ENCODE measurements around the gene NUDT16L1.

DNA sequence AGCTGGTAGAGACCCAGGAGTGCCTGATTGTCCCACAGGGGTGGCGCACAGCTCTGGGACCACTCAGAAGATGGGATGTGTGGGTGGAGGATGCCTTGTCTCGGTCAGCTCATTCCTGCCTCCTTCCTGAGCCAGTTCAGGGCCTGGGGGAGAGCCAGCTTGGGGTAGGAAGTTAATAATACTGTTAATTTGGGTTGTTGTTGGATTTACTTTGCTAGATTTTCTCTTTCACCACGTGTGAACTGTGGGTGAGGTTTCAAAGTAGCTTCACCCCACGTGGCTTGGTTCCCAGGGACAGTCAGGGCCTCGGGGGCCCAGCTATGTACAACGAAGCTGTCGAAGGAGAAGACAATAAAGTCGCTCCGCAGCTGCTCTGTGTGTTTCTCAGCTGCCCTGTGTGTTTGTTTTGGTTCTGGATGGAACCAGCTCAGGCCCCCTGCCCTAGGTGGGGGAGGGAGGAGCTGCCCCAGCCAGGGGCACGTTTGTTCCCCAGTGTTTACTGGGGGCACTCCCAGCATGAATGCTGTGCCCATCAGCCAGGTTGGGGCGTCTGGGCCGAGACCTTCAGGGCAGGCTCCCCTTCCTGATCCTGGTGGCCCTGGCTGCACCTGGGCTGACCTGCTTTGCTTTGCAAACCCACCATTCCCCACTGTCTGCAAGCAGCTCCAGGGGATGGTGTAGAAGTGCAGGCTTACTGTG, 2.3 kb downstream of the NUDT16L1 start:
- TF ChIP-seq, protein P1, sequence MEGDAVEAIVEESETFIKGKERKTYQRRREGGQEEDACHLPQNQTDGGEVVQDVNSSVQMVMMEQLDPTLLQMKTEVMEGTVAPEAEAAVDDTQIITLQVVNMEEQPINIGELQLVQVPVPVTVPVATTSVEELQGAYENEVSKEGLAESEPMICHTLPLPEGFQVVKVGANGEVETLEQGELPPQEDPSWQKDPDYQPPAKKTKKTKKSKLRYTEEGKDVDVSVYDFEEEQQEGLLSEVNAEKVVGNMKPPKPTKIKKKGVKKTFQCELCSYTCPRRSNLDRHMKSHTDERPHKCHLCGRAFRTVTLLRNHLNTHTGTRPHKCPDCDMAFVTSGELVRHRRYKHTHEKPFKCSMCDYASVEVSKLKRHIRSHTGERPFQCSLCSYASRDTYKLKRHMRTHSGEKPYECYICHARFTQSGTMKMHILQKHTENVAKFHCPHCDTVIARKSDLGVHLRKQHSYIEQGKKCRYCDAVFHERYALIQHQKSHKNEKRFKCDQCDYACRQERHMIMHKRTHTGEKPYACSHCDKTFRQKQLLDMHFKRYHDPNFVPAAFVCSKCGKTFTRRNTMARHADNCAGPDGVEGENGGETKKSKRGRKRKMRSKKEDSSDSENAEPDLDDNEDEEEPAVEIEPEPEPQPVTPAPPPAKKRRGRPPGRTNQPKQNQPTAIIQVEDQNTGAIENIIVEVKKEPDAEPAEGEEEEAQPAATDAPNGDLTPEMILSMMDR (conservative IDR thresholded peaks at IDR 0.05; ENCODE audit: low read depth, low read length), result no peak
- TF ChIP-seq EZH2 (IDR thresholded peaks at IDR 0.05; ENCODE audit: low read length, unreplicated experiment), result no peak

Data from PC-3 (cell line).